ENCODE measurements around the gene MCF2L2. TPM values are rescaled to one million over a fixed set of nuclear protein-coding genes. Genes with fewer than 3 reads are reported as not detected.

Gene MCF2L2
- total RNA-seq, 4 donors from 2014 or later: 0.13 to 0.49 (median 0.22) TPM; not detected in 1

GRCh38 chr3:183437666-183438564 is 9.5 kb upstream of the MCF2L2 start:
- H3K36me3 ChIP-seq: no peaks in the 10 kb centered on the region

GRCh38 chr3:183437061-183437460 is 8.6 kb upstream of the MCF2L2 start:
- no peak for DNase-seq
- Histone ChIP-seq H3K36me3 (no peaks in the 10 kb centered on the region), H3K9me3 (no peaks in the 10 kb centered on the region), H3K27me3 (no peaks in the 10 kb centered on the region), H3K4me3 (replicated peaks in 1 of 3) (no peak overlapping the region), H3K4me1 (peaks cover 0 to 4% of the 10 kb centered on the region in 2 donors), H3K27ac (no peak overlapping the region)
- 73 to 81% methylated on average over 1 of the region's 1 CpG for WGBS, 2 donors
- no peak for TF ChIP-seq POLR2A (IDR thresholded peaks at IDR 0.05)
- TF ChIP-seq, protein P1, sequence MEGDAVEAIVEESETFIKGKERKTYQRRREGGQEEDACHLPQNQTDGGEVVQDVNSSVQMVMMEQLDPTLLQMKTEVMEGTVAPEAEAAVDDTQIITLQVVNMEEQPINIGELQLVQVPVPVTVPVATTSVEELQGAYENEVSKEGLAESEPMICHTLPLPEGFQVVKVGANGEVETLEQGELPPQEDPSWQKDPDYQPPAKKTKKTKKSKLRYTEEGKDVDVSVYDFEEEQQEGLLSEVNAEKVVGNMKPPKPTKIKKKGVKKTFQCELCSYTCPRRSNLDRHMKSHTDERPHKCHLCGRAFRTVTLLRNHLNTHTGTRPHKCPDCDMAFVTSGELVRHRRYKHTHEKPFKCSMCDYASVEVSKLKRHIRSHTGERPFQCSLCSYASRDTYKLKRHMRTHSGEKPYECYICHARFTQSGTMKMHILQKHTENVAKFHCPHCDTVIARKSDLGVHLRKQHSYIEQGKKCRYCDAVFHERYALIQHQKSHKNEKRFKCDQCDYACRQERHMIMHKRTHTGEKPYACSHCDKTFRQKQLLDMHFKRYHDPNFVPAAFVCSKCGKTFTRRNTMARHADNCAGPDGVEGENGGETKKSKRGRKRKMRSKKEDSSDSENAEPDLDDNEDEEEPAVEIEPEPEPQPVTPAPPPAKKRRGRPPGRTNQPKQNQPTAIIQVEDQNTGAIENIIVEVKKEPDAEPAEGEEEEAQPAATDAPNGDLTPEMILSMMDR (IDR thresholded peaks at IDR 0.05): no peak
- intact Hi-C loops (cut with DNase I): no loop called here

More at GRCh38 chr3:183437666-183438564, 9.5 kb upstream of the MCF2L2 start:
- H3K27ac ChIP-seq: no peak overlapping the region
- DNase-seq: peak; percentile 67 to 69
- TF ChIP-seq POLR2A (IDR thresholded peaks at IDR 0.05): no peak
- TF ChIP-seq, protein P1 (IDR thresholded peaks at IDR 0.05): no peak
- peaks cover 0 to 4% of the 10 kb centered on the region in 2 donors for H3K4me1 ChIP-seq
- H3K4me3 ChIP-seq (replicated peaks in 1 of 3): no peak overlapping the region
- H3K27me3 ChIP-seq: no peaks in the 10 kb centered on the region
- intact Hi-C loops (cut with DNase I): no loop called here
- no peaks in the 10 kb centered on the region for H3K9me3 ChIP-seq
- 59 to 66% methylated on average over 6 of the region's 6 CpGs for WGBS, 2 donors

- no peaks in the 10 kb centered on the region for H3K9me3 ChIP-seq
- intact Hi-C loops (cut with DNase I): no loop called here
- WGBS, 2 donors: 82 to 88% methylated on average over 1 of the region's 1 CpG
- no peaks in the 10 kb centered on the region for H3K27me3 ChIP-seq
- H3K4me3 ChIP-seq (replicated peaks in 1 of 3): no peak overlapping the region
- no peak overlapping the region for H3K27ac ChIP-seq
- DNase-seq: no peak
- TF ChIP-seq, protein P1 (IDR thresholded peaks at IDR 0.05): no peak
- TF ChIP-seq POLR2A (IDR thresholded peaks at IDR 0.05): no peak
- peaks cover 0 to 4% of the 10 kb centered on the region in 2 donors for H3K4me1 ChIP-seq
- no peaks in the 10 kb centered on the region for H3K36me3 ChIP-seq
These were observed 7.2 kb upstream of the MCF2L2 start for GRCh38 chr3:183435661-183436060.

- 87 to 91% methylated on average over 2 of the region's 2 CpGs for WGBS, 2 donors
- Histone ChIP-seq H3K4me1 (peaks cover 0 to 4% of the 10 kb centered on the region in 2 donors), H3K36me3 (no peaks in the 10 kb centered on the region), H3K27ac (no peak overlapping the region), H3K4me3 (replicated peaks in 1 of 3) (no peak overlapping the region), H3K27me3 (no peaks in the 10 kb centered on the region), H3K9me3 (no peaks in the 10 kb centered on the region)
- TF ChIP-seq POLR2A (IDR thresholded peaks at IDR 0.05): no peak
- TF ChIP-seq, protein P1 (IDR thresholded peaks at IDR 0.05): no peak
- intact Hi-C loops (cut with DNase I): no loop called here
- DNase-seq: no peak
These were observed 6.6 kb upstream of the MCF2L2 start for GRCh38 chr3:183434992-183435391.

- DNase-seq: no peak
- 23 to 26% methylated on average over 9 of the region's 9 CpGs for WGBS, 2 donors
- Histone ChIP-seq H3K9me3 (no peaks in the 10 kb centered on the region), H3K4me3 (replicated peaks in 1 of 3) (no peak overlapping the region), H3K36me3 (no peaks in the 10 kb centered on the region), H3K27me3 (no peaks in the 10 kb centered on the region), H3K4me1 (peaks cover 0 to 4% of the 10 kb centered on the region in 2 donors), H3K27ac (no peak overlapping the region)
- intact Hi-C loops (cut with DNase I): no loop called here
- TF ChIP-seq POLR2A (IDR thresholded peaks at IDR 0.05): no peak
- TF ChIP-seq, protein P1 (IDR thresholded peaks at IDR 0.05): no peak
These were observed 6.1 kb upstream of the MCF2L2 start for GRCh38 chr3:183434503-183434902.

All from thyroid gland (tissue), 4 donors.